Neutrophil (primary cell): Measurements from ENCODE around the gene LGR5.

Experiments used
- H3K27ac ChIP-seq: fragments of 200-600 bp; sonication (generic); 2 replicates; pipeline ENCODE4 v1.5.1; 2016; ENCODE audit warnings: mild to moderate bottlenecking, moderate library complexity
- H3K27me3 ChIP-seq: fragments of 200-600 bp; sonication (generic); 2 replicates; pipeline ENCODE4 v1.6.0; 2016; ENCODE audit warnings: mild to moderate bottlenecking
- H3K36me3 ChIP-seq: fragments of 200-600 bp; sonication (generic); 2 replicates; pipeline ENCODE4 v1.5.1; 2017
- H3K4me1 ChIP-seq, 2 experiments: fragments of 200-600 bp in 1 of 2; sonication (generic) in 1 of 2; 1 replicate in 1 of 2; 2 replicates in 1 of 2; pipeline versions ENCODE4 v1.5.1 to v1.6.1; 2013 to 2016; ENCODE audit warnings: low read depth in 1 of 2, low read length in 1 of 2, mild to moderate bottlenecking in 1 of 2, moderate library complexity in 1 of 2; ENCODE audit not compliant: control insufficient read depth in 1 of 2, insufficient read depth in 1 of 2
- H3K4me3 ChIP-seq, 2 experiments: fragments of 200-600 bp in 1 of 2; sonication (generic) in 1 of 2; 1 replicate in 1 of 2; 2 replicates in 1 of 2; pipeline ENCODE4 v1.5.1; 2013 to 2016; ENCODE audit warnings: low read depth in 1 of 2, low read length in 1 of 2, mild to moderate bottlenecking in 1 of 2, moderate library complexity in 1 of 2
- H3K9me3 ChIP-seq: fragments of 200-600 bp; sonication (generic); 2 replicates; pipeline ENCODE4 v1.5.1; 2016
- TF ChIP-seq, protein P1 (sequence below): fragments of 200-600 bp; sonication (generic); IDR thresholded peaks from 2 replicates; pipeline ENCODE4 v1.5.1; 2016; ENCODE audit warnings: antibody characterized with exemption

The LGR5 gene

GRCh38 chr12:71581206-71581605, 141.6 kb downstream of the LGR5 start:
- Histone ChIP-seq H3K36me3 (no peaks in the 10 kb centered on the region), H3K27ac (no peak overlapping the region), H3K4me3 (no peak overlapping the region)

DNA sequence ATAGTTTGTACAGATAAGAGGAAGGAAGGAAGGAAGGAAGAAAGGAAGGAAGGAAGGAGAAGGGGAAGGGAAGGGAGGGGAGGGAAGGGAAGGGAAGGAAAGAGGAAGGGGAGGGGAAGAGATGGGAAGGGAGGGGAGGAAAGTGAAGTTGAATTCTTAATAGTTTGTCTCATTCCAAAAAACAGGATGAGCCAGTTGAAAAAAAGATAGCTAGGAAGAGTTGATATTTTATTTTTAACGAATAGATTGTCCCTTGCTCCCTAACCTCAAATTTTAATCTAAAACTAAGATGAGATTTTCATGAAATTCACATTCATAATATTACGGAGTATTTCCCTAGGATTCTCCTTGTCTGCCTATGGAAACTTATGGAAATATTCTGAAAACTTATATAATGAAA, 143.3 kb downstream of the LGR5 start:
- Histone ChIP-seq H3K27ac (no peak overlapping the region), H3K4me3 (no peak overlapping the region)

More at GRCh38 chr12:71581206-71581605, 141.6 kb downstream of the LGR5 start:
- Histone ChIP-seq H3K9me3 (no peaks in the 10 kb centered on the region), H3K27me3 (no peaks in the 10 kb centered on the region), H3K4me1 (no peaks in the 10 kb centered on the region)
- TF ChIP-seq, protein P1, sequence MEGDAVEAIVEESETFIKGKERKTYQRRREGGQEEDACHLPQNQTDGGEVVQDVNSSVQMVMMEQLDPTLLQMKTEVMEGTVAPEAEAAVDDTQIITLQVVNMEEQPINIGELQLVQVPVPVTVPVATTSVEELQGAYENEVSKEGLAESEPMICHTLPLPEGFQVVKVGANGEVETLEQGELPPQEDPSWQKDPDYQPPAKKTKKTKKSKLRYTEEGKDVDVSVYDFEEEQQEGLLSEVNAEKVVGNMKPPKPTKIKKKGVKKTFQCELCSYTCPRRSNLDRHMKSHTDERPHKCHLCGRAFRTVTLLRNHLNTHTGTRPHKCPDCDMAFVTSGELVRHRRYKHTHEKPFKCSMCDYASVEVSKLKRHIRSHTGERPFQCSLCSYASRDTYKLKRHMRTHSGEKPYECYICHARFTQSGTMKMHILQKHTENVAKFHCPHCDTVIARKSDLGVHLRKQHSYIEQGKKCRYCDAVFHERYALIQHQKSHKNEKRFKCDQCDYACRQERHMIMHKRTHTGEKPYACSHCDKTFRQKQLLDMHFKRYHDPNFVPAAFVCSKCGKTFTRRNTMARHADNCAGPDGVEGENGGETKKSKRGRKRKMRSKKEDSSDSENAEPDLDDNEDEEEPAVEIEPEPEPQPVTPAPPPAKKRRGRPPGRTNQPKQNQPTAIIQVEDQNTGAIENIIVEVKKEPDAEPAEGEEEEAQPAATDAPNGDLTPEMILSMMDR: no peak

DNA sequence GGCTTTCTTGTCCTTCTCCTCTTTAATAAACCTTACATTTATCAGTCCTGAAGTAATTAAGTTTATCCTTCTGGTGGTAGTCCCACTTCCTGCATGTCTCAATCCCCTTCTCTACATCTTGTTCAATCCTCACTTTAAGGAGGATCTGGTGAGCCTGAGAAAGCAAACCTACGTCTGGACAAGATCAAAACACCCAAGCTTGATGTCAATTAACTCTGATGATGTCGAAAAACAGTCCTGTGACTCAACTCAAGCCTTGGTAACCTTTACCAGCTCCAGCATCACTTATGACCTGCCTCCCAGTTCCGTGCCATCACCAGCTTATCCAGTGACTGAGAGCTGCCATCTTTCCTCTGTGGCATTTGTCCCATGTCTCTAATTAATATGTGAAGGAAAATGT, 144.8 kb downstream of the LGR5 start:
- TF ChIP-seq, protein P1: no peak
- Histone ChIP-seq H3K4me1 (no peaks in the 10 kb centered on the region), H3K4me3 (no peak overlapping the region), H3K9me3 (no peaks in the 10 kb centered on the region), H3K36me3 (no peaks in the 10 kb centered on the region), H3K27ac (no peak overlapping the region), H3K27me3 (no peaks in the 10 kb centered on the region)

More for the DNA sequence above, 143.3 kb downstream of the LGR5 start:
- Histone ChIP-seq H3K9me3 (no peaks in the 10 kb centered on the region), H3K4me1 (no peaks in the 10 kb centered on the region), H3K27me3 (no peaks in the 10 kb centered on the region), H3K36me3 (no peaks in the 10 kb centered on the region)
- TF ChIP-seq, protein P1: no peak

DNA sequence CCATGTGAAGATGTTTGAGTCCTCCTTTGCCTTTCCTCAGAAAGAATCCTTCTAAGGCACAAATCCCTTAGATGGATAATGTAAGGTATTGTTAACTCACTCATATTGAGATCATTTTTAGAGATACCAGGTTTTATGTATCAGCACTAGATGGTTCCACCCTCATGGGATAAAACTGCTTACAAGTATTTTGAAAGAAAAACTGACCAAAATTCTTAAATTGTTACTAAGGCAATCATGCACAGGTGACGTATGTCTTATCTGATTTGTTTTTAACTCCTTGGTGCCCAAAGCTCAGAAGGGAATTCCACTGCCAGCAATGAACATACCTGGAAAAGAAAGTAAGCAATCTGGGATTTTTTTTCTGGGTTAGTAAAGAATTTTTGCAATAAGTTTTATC, 145.6 kb downstream of the LGR5 start:
- Histone ChIP-seq H3K4me1 (no peaks in the 10 kb centered on the region), H3K4me3 (no peak overlapping the region), H3K27me3 (no peaks in the 10 kb centered on the region), H3K9me3 (no peaks in the 10 kb centered on the region), H3K27ac (no peak overlapping the region), H3K36me3 (no peaks in the 10 kb centered on the region)
- TF ChIP-seq, protein P1: no peak

DNA sequence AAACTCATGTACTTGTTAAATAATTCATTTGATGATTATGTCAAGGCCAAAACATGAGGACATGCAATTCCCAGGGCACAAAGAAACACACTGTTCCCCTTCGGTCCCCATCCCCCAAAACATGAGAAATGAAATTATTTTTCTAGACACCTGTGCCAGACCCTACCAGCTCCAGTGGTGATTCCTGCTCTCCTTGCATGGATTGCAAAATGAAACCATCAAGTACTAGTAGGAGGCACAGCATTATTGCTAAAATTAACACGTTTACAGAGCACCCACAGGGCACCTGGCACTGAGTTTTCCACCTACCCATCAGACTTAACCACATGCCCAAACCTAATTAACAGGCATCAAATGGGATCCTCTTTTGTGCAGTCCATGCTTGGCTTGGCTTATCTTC, 147.4 kb downstream of the LGR5 start:
- H3K4me3 ChIP-seq: no peak overlapping the region
- TF ChIP-seq, protein P1: no peak
- H3K27ac ChIP-seq: no peak overlapping the region
- H3K9me3 ChIP-seq: no peaks in the 10 kb centered on the region
- no peaks in the 10 kb centered on the region for H3K27me3 ChIP-seq
- no peaks in the 10 kb centered on the region for H3K36me3 ChIP-seq
- H3K4me1 ChIP-seq: no peaks in the 10 kb centered on the region

DNA sequence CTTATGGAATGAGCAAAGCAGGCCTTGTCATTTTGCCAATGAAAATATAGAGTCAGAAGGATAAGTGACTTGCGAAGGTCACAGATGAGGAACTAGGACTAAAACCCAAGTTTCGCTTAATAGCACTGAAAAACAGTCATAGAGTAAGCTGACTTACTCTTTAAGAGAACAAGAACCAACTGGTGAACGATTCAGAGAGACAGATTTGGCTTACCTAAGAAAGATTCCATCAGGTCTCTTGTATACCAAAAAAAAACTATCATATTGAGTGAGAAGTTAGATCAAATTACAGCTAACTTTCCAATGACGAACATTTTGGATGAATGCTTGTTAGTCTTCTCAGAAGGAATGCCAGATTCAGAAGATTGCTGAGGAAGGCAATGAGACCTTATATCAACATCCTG, 149.9 kb downstream of the LGR5 start:
- Histone ChIP-seq H3K4me1 (no peaks in the 10 kb centered on the region), H3K4me3 (no peak overlapping the region), H3K27ac (no peak overlapping the region), H3K9me3 (no peaks in the 10 kb centered on the region), H3K27me3 (no peaks in the 10 kb centered on the region), H3K36me3 (no peaks in the 10 kb centered on the region)
- TF ChIP-seq, protein P1: no peak
